Caco-2 (cell line): Measurements from ENCODE around the gene DEPDC1B. TPM values are rescaled to one million over a fixed set of nuclear protein-coding genes. Genes with fewer than 3 reads are reported as not detected.
A peak's percentile ranks its signal among the peaks of the same experiment; 100 is the strongest.
"Not testable (repeated sequence)": the region's sequence is repeated elsewhere in the genome, so short reads cannot be mapped to it uniquely, and the experiment has no call there.

Experiments
- BruUV-seq: library from RNA; stranded (reverse); fragments of 400-500 nt; replicated peaks from 2 replicates; lab custom pipeline; 2021; lab: Mats Ljungman, UMichigan
- CTCF ChIA-PET: fragments of 300-600 bp; sonication (Branson Sonifier 250); formaldehyde crosslinking; loops from one replicate; lab custom pipeline; 2022; ENCODE audit warnings: antibody characterized with exemption; lab: Charles Lee
- POLR2A ChIA-PET: fragments of 300-600 bp; sonication (Branson Sonifier 250); formaldehyde crosslinking; loops from one replicate; lab custom pipeline; 2022; ENCODE audit warnings: antibody characterized with exemption; lab: Charles Lee
- DNase-seq, 2 experiments: peaks; one replicate each; pipeline versions ENCODE4 v3.0.0 to v3.0.0-alpha.2; 2020 to 2022
- H3K27me3 ChIP-seq: replicated peaks from 2 replicates; pipeline ENCODE4 v1.6.0; 2011; ENCODE audit warnings: low read length; ENCODE audit not compliant: control insufficient read depth, insufficient read depth
- H3K36me3 ChIP-seq: 2 replicates; pipeline ENCODE4 v1.5.1; 2011; ENCODE audit warnings: low read length; ENCODE audit not compliant: control insufficient read depth, insufficient read depth
- H3K4me1 ChIP-seq: fragments of 250-450 bp; sonication (Bioruptor Pico); 2 replicates; pipeline ENCODE4 v1.5.1; 2020; ENCODE audit warnings: mild to moderate bottlenecking
- H3K4me3 ChIP-seq: 2 replicates; pipeline ENCODE4 v1.5.1; 2011; ENCODE audit warnings: low read depth, mild to moderate bottlenecking, control low read depth, low read length
- H3K9me3 ChIP-seq: fragments of 250-450 bp; sonication (Bioruptor Pico); 2 replicates; pipeline ENCODE4 v1.5.1; 2020; ENCODE audit warnings: mild to moderate bottlenecking, moderate library complexity
- H3K27ac Mint-ChIP-seq: one replicate; pipeline ENCODE4 v1.8.0; 2022; ENCODE audit warnings: mixed read lengths; ENCODE audit not compliant: unreplicated experiment
- H3K27me3 Mint-ChIP-seq: one replicate; pipeline ENCODE4 v1.8.0; 2022; ENCODE audit warnings: mixed read lengths; ENCODE audit not compliant: insufficient read depth, unreplicated experiment
- H3K36me3 Mint-ChIP-seq: one replicate; pipeline ENCODE4 v1.8.0; 2022; ENCODE audit warnings: mild to moderate bottlenecking, mixed read lengths; ENCODE audit not compliant: insufficient read depth, unreplicated experiment
- H3K4me1 Mint-ChIP-seq: one replicate; pipeline ENCODE4 v1.8.0; 2022; ENCODE audit warnings: low read depth, mixed read lengths; ENCODE audit not compliant: unreplicated experiment
- H3K4me3 Mint-ChIP-seq: one replicate; pipeline ENCODE4 v1.8.0; 2022; ENCODE audit warnings: mild to moderate bottlenecking, moderate library complexity, mixed read lengths; ENCODE audit not compliant: unreplicated experiment
- H3K9me3 Mint-ChIP-seq: one replicate; pipeline ENCODE4 v1.8.0; 2022; ENCODE audit warnings: mixed read lengths; ENCODE audit not compliant: unreplicated experiment
- CTCF ChIP-seq, 2 experiments: fragments of 200-600 bp in 1 of 2; IDR thresholded peaks; 1 replicate in 1 of 2; 2 replicates in 1 of 2; pipeline versions ENCODE4 v1.5.1 to v1.8.0; 2011 to 2022; ENCODE audit warnings: antibody characterized with exemption in 1 of 2, control low read depth in 1 of 2, inconsistent platforms in 1 of 2, low read depth in 1 of 2, low read length in 1 of 2, mild to moderate bottlenecking in 1 of 2, moderate library complexity in 1 of 2; ENCODE audit not compliant: insufficient read depth in 1 of 2, severe bottlenecking in 1 of 2, unreplicated experiment in 1 of 2
- intact Hi-C: fragments of 100-400 bp; cut with micrococcal nuclease; formaldehyde crosslinking; loops from one replicate; pipeline ENCODE4 v1.10.0; 2022; ENCODE audit not compliant: unreplicated experiment
- total RNA-seq: library from RNA; stranded (reverse); gene quantifications from 2 replicates; pipeline ENCODE4 v1.2.3, GENCODE V29; 2022

The DEPDC1B gene
- total RNA-seq, 1 experiment from 2014 or later = 44.9 TPM

- Mint-ChIP-seq H3K4me1 (no peaks in the 10 kb centered on the region), H3K36me3 (no peaks in the 10 kb centered on the region), H3K9me3 (peaks cover 32% of the 10 kb centered on the region), H3K27ac (no peak overlapping the region), H3K4me3 (no peak overlapping the region), H3K27me3 (no peaks in the 10 kb centered on the region)
- CTCF ChIA-PET = no interaction called here
- POLR2A ChIA-PET = no interaction called here
- no peak overlapping the region for H3K4me3 ChIP-seq
- intact Hi-C loops = no loop called here
- no peaks in the 10 kb centered on the region for H3K36me3 ChIP-seq
- DNase-seq = no peak
- no TSS peak for BruUV-seq
- no peaks in the 10 kb centered on the region for H3K4me1 ChIP-seq
- TF ChIP-seq CTCF (IDR thresholded peaks at IDR 0.05; ENCODE audit: insufficient read depth in 1 of 2, low read depth in 1 of 2, low read length in 1 of 2, severe bottlenecking in 1 of 2, unreplicated experiment in 1 of 2) = no peak
- no peaks in the 10 kb centered on the region for H3K27me3 ChIP-seq
- H3K9me3 ChIP-seq = no peaks in the 10 kb centered on the region; the same call in 1 of the 2 replicates
Observed at GRCh38 chr5:60576425-60576824, 123.5 kb downstream of the DEPDC1B start.

GRCh38 chr5:60568646-60569045 lies 131.3 kb downstream of the DEPDC1B start:
- no peak overlapping the region for H3K4me3 ChIP-seq
- BruUV-seq = no TSS peak
- ChIA-PET POLR2A (no interaction called here), CTCF (no interaction called here)
- H3K27me3 ChIP-seq = no peaks in the 10 kb centered on the region
- H3K36me3 ChIP-seq = no peaks in the 10 kb centered on the region
- H3K9me3 ChIP-seq = peaks cover 13% of the 10 kb centered on the region
- no peak for TF ChIP-seq CTCF (IDR thresholded peaks at IDR 0.05; ENCODE audit: insufficient read depth in 1 of 2, low read depth in 1 of 2, low read length in 1 of 2, severe bottlenecking in 1 of 2, unreplicated experiment in 1 of 2)
- no peaks in the 10 kb centered on the region for H3K4me1 Mint-ChIP-seq
- intact Hi-C loops = no loop called here
- H3K27me3 Mint-ChIP-seq = no peaks in the 10 kb centered on the region
- H3K27ac Mint-ChIP-seq = no peak overlapping the region
- DNase-seq = peak in 1 of 2 experiments; percentile 10
- no peaks in the 10 kb centered on the region for H3K36me3 Mint-ChIP-seq
- no peaks in the 10 kb centered on the region for H3K4me1 ChIP-seq
- H3K4me3 Mint-ChIP-seq = no peak overlapping the region
- peaks cover 21% of the 10 kb centered on the region for H3K9me3 Mint-ChIP-seq

GRCh38 chr5:60563696-60564324 lies 136.2 kb downstream of the DEPDC1B start:
- Mint-ChIP-seq H3K27ac (no peak overlapping the region), H3K9me3 (peaks cover 10% of the 10 kb centered on the region), H3K36me3 (no peaks in the 10 kb centered on the region), H3K4me1 (no peaks in the 10 kb centered on the region), H3K27me3 (no peaks in the 10 kb centered on the region), H3K4me3 (no peak overlapping the region)
- Histone ChIP-seq H3K27me3 (no peaks in the 10 kb centered on the region), H3K4me3 (no peak overlapping the region), H3K36me3 (no peaks in the 10 kb centered on the region), H3K4me1 (no peaks in the 10 kb centered on the region), H3K9me3 (peaks cover 9% of the 10 kb centered on the region)
- no peak for TF ChIP-seq CTCF (IDR thresholded peaks at IDR 0.05; ENCODE audit: insufficient read depth in 1 of 2, low read depth in 1 of 2, low read length in 1 of 2, severe bottlenecking in 1 of 2, unreplicated experiment in 1 of 2)
- ChIA-PET POLR2A (no interaction called here), CTCF (no interaction called here)
- intact Hi-C loops = no loop called here
- BruUV-seq = no TSS peak
- no peak for DNase-seq

GRCh38 chr5:60553291-60553690 lies 146.7 kb downstream of the DEPDC1B start:
- H3K4me3 ChIP-seq = not testable (repeated sequence)

More at GRCh38 chr5:60553291-60553690, 146.7 kb downstream of the DEPDC1B start:
- H3K36me3 ChIP-seq, intact Hi-C loops, CTCF ChIA-PET, H3K4me1 Mint-ChIP-seq, DNase-seq, H3K27me3 ChIP-seq, H3K4me3 Mint-ChIP-seq, H3K27ac Mint-ChIP-seq, H3K9me3 Mint-ChIP-seq, H3K36me3 Mint-ChIP-seq, H3K9me3 ChIP-seq, POLR2A ChIA-PET, H3K27me3 Mint-ChIP-seq, BruUV-seq, H3K4me1 ChIP-seq: not testable (repeated sequence)
